ENCODE measurements around the gene SIM1. TPM values are rescaled to one million over a fixed set of nuclear protein-coding genes. Genes with fewer than 3 reads are reported as not detected.

SIM1 gene
- polyA plus RNA-seq, 5 donors, result 0.06 to 0.08 TPM; not detected in 3

DNA sequence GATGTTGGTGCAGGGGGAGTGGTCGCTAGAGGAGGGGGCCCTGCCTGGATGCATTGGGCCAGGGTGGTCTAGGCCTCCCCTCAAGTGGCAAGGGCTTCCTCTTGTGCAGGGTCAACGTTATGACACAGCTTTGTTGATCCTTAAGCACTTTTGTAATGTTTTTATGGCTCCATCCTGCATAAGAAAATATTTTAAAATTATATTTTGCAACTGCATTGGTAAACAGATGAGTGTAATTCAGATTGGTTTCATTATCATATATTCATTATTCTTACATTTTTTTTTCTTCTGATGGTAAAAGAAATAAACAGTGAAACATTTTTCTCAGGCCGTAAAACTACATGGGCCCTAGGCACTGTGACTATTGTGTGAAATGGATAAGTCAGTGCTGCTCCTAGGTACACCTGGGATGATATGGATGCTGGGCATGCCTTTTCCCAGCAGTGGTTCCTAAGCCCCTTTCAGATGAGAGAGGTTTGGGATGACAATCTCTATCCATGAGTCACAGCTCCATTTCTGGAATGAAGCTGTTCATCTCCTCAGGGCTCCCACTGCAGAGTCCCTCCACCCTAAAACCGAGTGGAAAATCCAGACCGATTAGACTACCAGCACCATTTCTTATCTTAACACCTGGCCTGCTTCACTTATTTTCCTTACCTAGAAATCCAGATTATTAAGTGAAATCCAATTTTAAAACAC lies 5.8 kb upstream of the SIM1 start:
- no peak for DNase-seq

DNA sequence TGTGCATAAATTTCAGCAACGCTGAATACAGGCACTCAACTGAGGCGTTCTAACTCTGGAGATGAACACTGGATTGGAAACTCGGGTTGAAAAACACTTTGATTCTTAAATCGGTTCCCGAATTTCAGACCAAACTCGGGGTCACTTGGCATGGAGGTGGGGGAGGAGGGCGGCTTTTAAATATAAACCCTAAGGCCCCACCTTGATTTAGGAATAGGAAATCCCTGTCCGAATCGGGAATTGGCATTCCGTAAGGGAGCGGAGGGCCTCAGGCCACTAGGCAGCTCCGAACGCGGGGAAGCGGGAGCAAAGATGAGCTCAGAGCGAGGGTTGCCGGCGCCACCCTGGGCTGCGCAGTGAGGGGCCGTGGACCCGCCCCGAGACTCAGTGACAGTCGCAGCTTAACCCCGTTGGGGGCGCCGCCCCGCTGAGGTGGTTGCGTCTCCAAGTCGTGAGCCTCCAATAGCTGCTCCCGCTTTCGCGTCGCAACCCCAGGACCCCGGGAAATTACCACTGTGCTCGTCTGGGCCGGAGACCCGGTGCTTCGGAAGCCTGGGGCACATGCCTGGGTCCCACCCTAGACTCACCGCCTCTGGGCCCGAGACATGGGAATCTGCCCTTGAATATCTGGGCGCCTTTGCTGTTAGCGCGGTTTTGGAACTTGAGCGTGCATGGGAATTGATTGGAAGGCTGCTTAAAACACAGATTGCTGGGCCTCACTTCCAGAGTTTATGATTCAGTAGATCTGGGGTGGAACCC lies 4.6 kb upstream of the SIM1 start:
- DNase-seq, result no peak

DNA sequence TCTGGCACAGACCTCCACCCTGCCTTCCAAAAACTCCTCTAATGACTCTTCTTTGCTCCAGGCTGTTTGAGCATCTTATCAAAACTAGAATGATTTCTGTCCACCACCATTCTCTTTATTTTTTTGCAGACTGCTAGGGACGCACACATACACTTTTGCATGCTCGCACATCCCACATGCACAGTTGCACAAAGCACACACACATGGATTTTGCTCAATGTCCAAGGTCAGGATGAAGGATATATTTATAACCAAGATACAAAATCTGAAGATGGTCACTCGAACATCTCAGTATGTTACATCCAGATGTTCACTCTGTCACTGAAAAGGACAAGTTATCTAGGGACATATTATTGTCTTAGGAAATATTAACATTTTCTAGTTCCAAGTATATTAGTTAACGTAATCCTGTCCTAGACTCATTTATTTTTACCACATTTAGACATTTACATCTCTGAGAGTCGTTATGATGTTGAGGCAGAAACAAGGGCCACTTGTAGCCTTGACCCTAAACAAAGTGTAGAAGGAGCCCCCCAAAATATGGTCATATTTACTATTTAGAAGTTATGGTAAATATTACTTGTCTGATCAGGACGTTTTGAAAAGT lies 3.4 kb upstream of the SIM1 start:
- no peak for DNase-seq

DNA sequence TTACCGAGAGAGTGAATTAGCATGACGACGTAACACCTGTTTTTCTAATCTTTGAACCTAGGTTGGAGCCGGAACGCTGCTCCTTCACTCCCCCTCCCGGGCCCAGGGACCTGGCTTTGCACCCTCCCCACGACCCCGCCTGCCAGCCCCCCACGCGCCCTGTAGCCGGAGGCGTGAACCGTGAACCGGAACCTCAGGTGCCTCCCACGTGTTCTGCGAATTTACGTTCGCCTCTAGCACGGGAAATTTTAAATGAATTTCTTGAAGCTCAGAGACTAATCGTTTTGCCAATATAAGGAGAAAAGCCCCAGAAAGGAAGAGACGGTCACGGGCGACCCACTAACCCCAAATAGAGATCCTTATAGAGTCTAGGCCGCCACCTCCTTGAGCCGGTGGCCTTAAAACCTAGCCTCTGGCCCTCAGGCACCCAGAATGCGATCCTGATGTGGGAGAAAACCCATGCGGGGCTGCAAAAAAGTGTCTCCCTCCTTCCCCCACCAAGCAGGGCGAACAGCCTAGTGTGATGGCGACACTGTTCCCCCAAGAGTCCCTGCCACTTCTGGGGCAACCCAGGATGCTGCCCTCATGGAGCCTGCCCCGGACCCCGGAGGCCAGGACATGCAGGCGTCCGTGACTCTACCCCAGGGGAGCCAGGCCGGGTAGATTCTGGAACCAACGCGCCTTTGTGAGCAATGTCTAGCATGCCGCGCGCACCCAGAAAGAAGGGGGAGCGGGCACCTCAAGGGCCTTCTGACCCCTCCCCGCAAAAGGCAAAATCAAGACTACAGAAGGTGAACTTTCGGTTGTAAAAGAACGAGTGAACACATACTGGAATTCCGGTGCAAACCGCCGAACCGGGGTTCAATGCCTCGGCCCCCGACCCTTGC lies 2.7 kb upstream of the SIM1 start:
- DNase-seq, result no peak

DNA sequence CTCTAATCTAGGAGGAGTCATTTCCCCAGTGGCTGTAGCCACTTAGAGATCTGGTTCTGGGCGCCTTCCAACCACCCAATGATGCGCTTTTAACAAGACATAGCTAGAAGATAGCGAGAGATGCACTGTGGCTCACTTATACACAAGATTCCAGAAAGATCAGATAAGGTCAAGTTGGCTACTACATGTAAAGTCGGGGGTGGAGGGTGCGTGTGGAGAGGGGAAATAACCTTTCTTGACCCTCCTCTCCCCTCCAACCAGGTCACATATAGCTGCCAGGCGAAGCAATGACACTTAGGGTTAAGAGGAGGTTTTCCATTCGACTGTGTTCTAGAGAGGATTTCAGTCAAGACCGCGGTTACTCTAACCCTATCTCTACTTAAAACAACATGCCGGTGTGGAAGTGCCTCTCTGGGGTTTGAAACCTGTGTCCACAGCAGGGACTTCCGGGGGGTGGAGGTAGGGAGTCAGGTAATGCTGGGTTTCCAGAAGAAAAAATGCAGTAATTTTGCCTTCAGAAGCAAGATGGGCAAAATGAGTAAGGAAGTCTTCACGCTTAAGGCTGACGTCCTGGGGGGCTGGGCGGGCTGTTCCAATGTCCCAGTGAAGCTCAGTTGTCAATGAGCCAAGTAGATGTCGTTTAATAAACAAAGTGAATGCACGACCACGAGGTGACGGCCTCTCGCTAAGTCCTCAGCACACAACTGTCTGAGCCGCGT lies 1.8 kb upstream of the SIM1 start:
- no peak for DNase-seq

DNA sequence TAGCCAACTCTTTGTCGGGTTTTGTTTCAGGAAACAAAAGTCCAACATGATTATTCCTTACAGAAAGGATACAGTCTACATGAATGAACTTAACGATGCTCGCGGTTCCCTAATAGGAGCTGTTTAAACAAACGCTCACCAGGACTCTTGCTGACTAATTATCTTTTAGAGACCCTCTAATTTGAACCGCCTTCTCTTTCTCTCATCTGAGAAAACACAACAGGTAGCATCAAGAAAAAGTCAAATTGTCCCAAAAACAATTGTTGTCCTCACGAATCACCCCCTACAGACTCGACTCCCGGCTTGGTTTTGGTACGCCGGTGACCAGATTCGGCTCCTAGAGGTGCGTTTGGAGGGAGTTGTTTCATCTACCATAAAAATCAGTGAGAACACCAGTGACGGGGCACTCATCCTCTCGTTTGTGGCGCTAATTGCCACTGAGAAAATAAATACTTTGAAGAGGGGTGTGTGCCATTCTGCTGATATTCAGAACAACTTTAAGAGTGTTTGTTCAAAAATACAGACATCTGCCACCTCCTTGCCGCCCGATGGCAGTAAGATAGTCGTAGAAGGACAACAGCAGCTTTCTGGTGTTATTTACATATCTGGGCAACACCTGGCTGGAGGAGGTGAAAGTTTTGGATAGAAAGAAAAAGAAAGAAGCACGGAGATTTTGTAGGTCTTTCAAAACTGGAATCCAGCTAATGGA lies 1.1 kb upstream of the SIM1 start:
- DNase-seq, result no peak

DNA sequence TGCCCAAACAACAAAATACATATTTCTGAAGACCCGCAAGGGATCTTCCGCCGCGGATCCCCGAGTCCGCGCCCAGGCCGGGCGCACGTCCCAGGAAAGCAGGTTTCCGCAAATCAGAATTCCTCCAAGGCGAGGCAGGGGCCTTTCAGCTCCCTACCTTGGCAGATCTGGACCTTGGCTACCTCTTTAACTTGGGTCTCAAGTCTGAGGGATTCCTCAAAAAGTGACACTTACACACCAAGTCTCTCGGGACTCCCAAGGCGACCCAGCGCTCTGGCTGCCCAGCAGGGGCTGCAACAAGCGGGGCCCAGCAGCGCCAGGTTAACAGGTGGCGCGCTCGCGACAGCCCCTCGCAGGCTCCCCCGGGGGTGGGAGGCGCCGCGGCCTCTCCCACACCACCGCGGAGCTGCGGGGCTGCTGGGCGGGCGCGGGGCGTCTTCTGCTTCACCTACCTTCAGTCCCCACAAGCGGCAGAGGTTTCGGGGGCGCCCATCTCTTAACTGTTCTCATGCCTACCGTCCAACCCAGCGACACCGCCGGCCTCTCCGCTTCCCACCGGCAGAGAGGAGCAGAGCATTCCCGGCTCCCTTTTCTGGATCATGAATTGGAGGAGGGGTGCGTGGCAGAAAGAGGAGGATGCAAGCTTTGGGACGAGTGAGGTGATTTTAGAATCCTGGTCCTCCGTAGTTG lies 414 bp downstream of the SIM1 start:
- no peak for DNase-seq

DNA sequence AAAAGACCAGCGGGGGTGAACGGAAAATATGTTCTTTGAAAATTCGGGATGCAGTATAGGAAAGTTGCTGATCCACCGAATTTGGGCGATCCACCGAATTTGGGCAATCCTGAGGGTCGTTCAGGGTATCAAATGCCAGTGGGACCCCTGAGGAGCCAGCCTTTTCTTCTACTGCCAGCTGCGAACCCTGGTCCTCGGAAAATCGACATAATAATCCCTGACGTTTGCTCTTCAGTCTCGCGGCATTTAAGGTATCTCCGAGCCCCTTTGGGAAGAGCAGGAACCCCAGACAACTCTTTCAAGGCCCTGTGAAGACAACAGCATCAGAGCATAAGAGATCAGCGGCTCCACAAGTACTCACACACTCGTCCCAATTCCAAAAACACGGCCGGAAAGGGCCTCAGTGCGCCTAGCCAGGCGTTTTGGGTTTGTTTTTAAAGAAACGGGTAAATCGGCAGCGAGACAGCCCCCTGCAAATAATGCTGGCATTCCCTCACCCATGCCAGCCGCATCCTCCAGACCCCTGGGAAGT lies 1.0 kb downstream of the SIM1 start:
- DNase-seq, result no peak

DNA sequence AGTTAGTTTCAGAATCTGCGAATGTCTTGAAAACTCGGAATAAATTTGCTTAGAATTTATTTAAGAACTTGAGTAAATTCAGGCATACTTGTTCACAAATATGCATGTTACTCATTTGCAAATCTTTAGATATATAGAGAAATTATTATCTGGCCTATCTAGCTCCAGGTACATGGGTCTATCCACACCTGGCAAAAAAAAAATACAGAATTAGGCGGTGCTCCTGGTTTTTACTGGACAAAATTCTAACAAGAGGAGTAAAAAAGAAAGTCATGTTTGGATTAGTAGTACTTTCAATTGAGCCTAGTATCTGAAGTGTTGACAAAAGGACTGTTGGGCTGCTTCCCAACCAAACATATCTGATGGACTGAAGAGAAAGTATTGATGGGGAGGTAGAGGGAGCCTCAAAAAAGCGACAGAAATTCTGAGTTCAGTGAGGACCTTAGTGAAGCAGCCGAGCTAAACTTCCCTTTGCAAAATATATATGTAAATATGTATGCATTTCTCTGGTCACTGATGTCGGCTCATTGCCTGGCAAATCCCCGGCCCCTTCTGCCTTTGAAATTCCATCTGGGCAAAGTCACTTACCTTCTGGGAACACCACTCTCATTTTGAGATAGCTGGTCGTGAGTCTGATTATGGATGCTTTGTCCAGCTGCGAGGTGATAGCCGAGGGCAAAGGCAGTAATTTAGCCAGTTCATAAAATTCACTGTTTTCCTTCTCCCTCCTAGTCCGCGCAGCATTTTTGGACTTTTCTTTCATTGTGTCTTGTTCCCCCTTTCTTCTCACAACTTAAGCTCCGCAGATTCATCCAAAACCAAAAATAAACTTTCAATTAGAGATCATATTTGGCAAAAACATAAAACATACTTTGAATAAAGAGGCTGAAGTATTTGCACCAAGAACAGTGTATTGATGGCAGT lies 1.8 kb downstream of the SIM1 start:
- DNase-seq, result no peak

DNA sequence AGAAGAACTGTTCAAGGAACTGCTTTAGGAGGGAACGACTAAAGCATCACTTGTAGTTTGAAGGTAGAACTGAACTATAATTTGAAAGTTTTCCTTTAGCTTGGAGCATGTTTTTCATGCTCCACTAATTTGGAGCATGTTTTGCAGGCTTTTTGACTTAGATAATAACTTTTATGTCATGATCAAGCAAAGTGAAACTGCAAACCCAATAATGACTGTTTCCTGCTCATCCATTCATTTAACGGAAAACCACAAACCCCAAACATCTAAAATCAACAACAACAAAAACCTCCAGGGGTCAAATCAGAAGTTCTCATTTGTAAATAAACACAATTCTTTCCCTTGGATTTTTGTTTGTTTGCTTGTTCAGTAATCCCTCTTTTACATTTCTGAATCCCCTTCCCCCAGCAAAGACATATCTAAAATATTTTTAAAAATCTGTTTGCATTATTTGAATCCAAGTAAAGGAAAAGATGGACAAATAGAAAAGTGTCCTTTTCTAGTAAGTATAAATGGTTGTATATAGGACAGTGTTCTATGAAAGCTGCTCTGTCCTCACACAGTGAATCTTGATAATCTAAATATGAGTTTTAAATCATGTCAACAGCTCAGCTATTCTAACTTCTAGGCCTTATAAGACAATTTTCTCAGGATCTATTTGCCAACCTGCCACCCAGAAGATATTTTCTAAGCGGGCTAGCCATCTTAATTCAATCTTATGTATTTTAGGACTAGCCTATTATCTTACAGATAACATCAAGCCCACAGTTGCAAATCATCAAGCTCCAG lies 2.6 kb downstream of the SIM1 start:
- DNase-seq, result no peak

DNA sequence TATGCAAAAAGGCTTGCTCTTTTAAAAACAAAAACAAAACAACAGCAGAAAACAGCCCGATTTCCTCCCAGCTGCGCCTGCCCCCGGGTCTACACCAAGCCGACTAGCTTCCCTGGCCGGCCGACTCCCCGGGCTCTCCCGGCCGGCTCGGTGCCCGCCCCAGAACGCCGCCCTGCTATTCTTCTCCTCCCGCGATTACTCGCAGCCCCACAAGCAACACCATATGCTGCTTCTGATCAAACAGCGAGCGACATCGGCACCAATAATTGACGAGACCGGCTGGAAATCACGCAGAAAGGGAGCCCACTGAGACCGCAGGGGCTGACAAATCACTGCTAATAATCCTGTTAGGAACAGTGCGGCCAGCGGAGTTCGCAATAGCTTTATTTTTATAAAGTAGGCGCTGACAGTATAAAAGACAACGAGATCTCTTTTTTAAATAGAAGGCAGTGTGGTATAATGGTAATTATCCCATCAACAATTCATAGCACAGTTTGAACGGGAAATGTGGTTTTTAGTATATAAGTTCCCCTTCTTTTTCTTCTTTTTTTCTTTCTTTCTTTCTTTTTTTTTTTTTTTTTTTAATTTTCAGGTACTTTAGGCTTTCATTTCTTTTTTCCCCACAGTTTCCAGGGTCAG lies 3.3 kb downstream of the SIM1 start:
- no peak for DNase-seq

DNA sequence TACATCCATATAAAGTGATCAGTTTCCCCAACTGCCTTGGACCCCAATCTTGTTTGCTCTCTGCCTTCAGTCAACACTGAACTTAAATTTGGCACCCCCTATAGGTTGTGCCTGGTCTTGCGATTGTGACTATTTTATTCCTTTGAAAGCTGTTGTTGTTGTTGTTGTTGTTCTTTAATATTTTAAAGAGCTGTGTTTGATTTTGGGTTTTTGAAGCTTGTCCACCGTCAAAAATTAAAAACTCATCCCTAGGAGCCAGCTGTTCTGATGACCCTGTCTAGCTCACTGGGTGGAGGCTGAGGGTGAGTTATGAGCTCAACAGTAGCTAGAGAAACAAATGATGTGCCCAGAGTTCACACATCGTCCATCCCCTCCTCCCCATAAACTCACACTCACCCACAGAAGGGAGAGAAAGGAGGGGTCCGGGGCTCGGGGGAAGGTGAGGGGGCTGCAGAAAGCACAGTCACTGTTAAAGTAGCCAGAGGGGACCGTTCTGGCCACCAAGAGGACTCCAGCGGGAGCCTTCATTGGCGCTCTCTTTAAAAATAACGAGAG lies 4.0 kb downstream of the SIM1 start:
- no peak for DNase-seq

DNA sequence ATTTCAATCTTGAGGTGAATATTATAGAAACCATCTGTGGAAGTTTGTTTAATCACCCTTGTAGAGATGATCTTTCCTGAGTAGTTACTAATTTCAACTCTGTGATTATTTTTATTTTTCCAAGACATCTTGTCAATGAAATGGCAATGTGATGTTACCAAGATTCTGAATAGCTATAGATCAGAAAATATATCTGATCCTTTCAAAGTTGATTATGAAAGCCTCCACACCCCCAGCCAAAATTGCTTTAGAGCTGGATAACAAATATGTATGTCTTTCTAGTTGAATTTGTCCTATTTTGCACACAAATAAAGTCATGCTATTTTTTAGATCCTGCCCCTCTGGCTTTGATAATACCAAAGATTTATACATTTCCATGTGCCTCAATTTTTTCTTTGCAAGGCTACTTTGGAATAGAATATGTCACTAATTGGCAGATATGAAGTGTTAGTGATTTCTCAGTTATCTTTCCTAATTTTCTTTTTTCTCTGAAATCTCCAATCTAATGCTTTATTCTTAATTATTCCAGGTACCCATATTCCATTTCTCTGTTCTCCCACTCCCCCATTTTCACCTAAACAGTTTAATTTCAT lies 5.0 kb downstream of the SIM1 start:
- no peak for DNase-seq

DNA sequence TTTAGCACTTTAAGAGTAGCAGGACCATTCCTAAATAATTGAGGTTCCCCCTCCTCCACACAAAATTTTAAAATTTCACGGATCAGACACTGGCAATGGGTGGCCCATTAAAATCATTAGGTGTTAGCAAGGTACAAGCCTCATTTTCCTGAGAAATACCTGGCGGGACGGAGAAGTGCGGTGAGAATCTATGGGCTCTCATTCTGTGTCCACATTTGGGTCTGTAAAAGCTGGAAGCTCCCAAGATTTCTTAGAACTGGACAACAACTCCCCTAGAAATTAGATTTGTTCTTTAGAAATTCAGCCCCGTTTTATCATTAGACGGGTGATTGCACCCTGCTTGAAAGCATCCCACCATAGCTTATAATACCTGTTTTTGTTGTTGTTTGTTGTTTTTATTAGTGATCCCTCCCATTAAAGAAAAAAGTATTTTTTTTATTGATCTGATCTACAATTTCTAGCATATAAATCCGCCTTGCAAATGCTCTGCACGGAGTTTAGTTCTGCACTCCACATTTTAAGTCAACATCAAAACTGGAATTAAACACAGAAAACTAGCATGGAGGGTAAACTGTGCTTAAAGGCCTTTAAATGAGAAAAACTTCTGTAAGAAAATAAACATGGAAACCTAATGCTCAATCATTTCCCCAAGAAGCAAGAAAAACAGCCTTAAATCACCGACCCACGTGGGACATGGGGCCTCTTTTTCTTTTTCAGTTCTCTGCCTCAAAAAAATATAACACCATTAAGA lies 5.7 kb downstream of the SIM1 start:
- DNase-seq, result no peak

DNA sequence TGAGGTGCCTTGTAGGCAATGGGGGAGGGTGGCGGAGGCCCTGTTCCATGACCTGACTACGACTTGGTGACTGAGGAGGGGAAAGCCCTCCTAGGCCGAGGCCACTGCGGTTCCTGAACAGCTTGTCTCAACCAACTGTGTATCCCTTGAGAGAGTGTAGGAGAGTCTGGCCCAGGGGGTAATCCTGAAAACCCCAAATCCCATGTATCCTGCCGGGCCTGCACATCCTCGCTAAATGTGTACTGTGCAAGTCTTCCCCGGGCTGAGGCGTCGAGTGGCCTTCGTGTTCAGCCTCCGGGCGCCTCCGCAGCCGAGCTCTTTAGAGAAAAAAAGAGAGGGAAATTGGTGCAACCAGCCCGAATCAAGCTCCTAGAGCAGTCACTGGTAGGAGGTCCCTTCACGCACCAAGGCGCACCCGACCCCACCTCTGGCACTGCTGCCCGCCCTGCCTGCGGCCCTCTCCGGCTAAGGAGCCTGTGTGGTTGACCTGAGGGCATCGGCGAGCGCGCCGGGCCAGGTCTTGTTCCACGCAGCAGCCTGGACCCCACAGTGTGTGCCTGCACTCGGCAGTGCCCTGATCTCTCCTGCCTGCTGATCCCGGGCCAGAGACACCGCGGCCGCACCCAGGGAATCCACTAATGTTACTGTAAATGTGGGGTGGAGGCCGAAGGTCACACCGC lies 7.3 kb downstream of the SIM1 start:
- no peak for DNase-seq

All from right lung (tissue), 5 donors.